RKO (cell line): Measurements from ENCODE around the gene KIR3DL3.
"Not testable (repeated sequence)": the region's sequence is repeated elsewhere in the genome, so short reads cannot be mapped to it uniquely, and the experiment has no call there.

ENCODE experiments used
- DNase-seq: peaks from one replicate; pipeline ENCODE4 v3.0.0-alpha.2; 2016; ENCODE audit warnings: low spot score

The KIR3DL3 gene

GRCh38 chr19:54782916-54783315 lies 58.7 kb downstream of the KIR3DL3 start:
- not testable (repeated sequence) for DNase-seq
